Esophagus muscularis mucosa (tissue), 4 donors: ENCODE results near the gene ACTL10. TPM values are rescaled to one million over a fixed set of nuclear protein-coding genes. Genes with fewer than 3 reads are reported as not detected.

Source experiments
- DNase-seq: peaks from one replicate; pipeline ENCODE4 v3.0.0-alpha.2; 2017; ENCODE audit errors: extremely low spot score
- H3K27ac ChIP-seq, 4 donors: fragments of 200-600 bp; sonication (generic); replicated peaks in 1 of 4; 1 replicate in 3 of 4; 2 replicates in 1 of 4; pipeline ENCODE4 v1.5.1; 2016 to 2019; ENCODE audit warnings: mild to moderate bottlenecking in 1 of 4
- H3K27me3 ChIP-seq, 4 donors: fragments of 200-600 bp; sonication (generic); one replicate each; pipeline versions ENCODE4 v1.5.1 to v1.6.0; 2016 to 2019
- H3K36me3 ChIP-seq, 4 donors: fragments of 200-600 bp; sonication (generic); one replicate each; pipeline ENCODE4 v1.5.1; 2016 to 2019
- H3K4me1 ChIP-seq, 4 donors: fragments of 200-600 bp; sonication (generic); one replicate each; pipeline ENCODE4 v1.5.1; 2016 to 2019
- H3K4me3 ChIP-seq, 4 donors: fragments of 200-600 bp; sonication (generic); 1 replicate in 2 of 4; 2 replicates in 2 of 4; pipeline ENCODE4 v1.5.1; 2016 to 2019; ENCODE audit warnings: mild to moderate bottlenecking in 4 of 4, moderate library complexity in 1 of 4
- H3K9me3 ChIP-seq, 4 donors: fragments of 200-600 bp; sonication (generic); 1 replicate in 3 of 4; 2 replicates in 1 of 4; pipeline ENCODE4 v1.5.1; 2016 to 2019
- CTCF ChIP-seq, 3 experiments: fragments of 200-600 bp in 2 of 3; fragments of 450-650 bp in 1 of 3; sonication (generic) in 2 of 3; IDR thresholded peaks; one replicate each; pipeline ENCODE4 v1.5.1; 2017 to 2019; ENCODE audit warnings: antibody characterized with exemption in 3 of 3, mild to moderate bottlenecking in 2 of 3, moderate library complexity in 1 of 3
- EP300 ChIP-seq: sonication (generic); formaldehyde crosslinking; IDR thresholded peaks from one replicate; pipeline ENCODE4 v1.6.1; 2017; ENCODE audit warnings: antibody characterized with exemption
- POLR2A ChIP-seq: fragments of 450-650 bp; IDR thresholded peaks from one replicate; pipeline ENCODE4 v1.6.1; 2017; ENCODE audit warnings: antibody characterized with exemption, moderate library complexity, mild to moderate bottlenecking, low read depth
- POLR2AphosphoS5 ChIP-seq, 2 donors: sonication (generic); formaldehyde crosslinking; IDR thresholded peaks; one replicate each; pipeline ENCODE4 v1.6.1; 2017; ENCODE audit warnings: antibody characterized with exemption in 2 of 2
- WGBS: methylation state at CpG from one replicate; pipeline ENCODE4 v1.1.5; 2018; 5-methylcytosine and 5-hydroxymethylcytosine counted together
- intact Hi-C: fragments of 100-400 bp; cut with DNase I; formaldehyde crosslinking; loops from one replicate; pipeline ENCODE4 v1.15.1; 2023
- total RNA-seq, 4 donors: library from RNA; depleted of rRNA; stranded (reverse); fragments of >200 nt; gene quantifications; one replicate each; pipeline versions ENCODE4 v1.1.0 to v1.2.1, GENCODE V29; 2016

ACTL10 gene
- total RNA-seq, 4 donors from 2014 or later: 1.3 to 2.5 (median 2.0) TPM

DNA sequence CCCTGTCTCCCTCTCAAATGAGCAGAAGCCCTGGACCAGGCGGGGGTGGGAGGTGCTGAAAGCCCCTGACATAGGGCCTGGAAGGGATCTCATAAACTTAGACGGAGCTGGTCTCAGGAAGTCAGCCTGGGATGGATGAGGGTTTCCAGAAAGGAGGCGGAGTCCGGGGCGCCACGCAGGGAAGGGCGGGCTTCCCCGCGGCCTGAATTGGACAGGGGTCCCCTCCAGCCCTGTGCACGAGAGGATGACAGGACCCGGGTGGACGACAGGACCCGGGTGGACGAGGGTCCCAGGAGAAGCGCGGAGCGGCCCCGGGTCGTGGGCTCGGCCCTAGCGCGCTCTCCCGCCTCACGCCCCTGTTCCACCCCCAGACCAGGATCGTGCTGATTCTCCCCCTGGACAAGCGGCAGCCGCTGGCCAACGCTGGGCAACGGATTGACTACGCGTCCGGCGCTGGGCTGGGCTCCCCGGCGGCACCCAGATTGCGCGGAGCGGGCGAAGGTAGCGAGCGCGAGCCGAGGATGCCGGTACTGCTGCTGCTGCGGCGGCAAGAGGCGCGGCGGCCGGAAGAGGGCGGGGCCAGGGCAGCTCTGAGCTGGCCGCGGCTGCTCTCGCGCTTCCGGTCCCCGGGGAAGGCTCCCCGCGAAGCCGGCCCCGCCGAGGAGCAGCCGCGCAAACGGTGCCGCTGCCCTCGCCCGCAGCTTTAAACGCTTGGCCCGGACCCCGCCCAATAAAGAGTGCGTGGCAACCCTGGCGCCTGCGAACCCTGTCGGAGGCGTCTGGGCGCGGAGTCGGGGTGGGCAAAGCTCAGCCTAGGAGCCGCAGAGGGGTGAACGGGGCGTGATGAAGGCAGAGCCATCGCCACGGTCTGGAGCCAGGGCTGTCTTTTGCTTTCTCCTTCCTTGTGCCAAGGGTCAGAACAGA, 3.3 kb upstream of the ACTL10 start:
- peak overlapping the region; percentile 75 to 94 (median 82) for H3K4me3 ChIP-seq

GRCh38 chr20:33664085-33664761, 2.5 kb upstream of the ACTL10 start:
- Histone ChIP-seq H3K27me3 (no peaks in the 10 kb centered on the region), H3K4me1 (peaks cover 40 to 57% (median 51%) of the 10 kb centered on the region in 4 donors), H3K4me3 (peak overlapping the region; percentile 75 to 94 (median 82)), H3K36me3 (peaks cover 0 to 21% (median 18%) of the 10 kb centered on the region in 4 donors), H3K27ac (peak overlapping the region; percentile 87 to 96 (median 92)), H3K9me3 (no peaks in the 10 kb centered on the region)
- no peak for TF ChIP-seq POLR2AphosphoS5 (IDR thresholded peaks at IDR 0.05)
- TF ChIP-seq CTCF (IDR thresholded peaks at IDR 0.05): no peak
- no peak for TF ChIP-seq POLR2A
- TF ChIP-seq EP300: no peak
- no peak for DNase-seq
- 68% methylated on average over 4 of the region's 9 CpGs for WGBS
- intact Hi-C loops: no loop called here

More for the DNA sequence above, 3.3 kb upstream of the ACTL10 start:
- Histone ChIP-seq H3K27me3 (no peaks in the 10 kb centered on the region), H3K27ac (peak overlapping the region; percentile 87 to 96 (median 92)), H3K36me3 (peaks cover 0 to 23% (median 19%) of the 10 kb centered on the region in 4 donors), H3K4me1 (peaks cover 40 to 53% (median 49%) of the 10 kb centered on the region in 4 donors), H3K9me3 (no peaks in the 10 kb centered on the region)
- intact Hi-C loops: no loop called here
- no peak for DNase-seq
- TF ChIP-seq POLR2AphosphoS5 (IDR thresholded peaks at IDR 0.05) (peak; percentile 60 to 85), CTCF (IDR thresholded peaks at IDR 0.05) (peak in 2 of 3 experiments; percentile 7 to 14), EP300 (no peak), POLR2A (peak; percentile 35)
- 0% methylated on average over 11 of the region's 84 CpGs for WGBS

DNA sequence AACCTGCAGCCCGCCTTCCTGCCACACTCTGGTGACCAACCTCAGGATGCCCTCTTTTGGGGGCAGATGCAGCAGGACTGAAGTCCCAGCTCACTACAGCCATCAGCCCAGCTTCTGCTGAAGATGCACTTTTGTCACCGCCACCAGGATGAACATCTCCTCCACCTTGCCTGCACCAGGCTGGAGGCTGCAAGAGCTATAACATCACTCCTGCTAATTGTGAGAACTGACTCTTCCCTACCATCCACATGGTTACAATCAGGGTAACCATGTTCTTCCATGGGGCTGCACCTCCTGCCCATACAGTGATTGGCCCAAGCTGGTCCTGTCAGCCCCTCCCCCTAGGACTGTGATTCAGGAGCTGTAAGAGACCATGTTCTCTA, 2.0 kb upstream of the ACTL10 start:
- intact Hi-C loops: no loop called here
- Histone ChIP-seq H3K27me3 (no peaks in the 10 kb centered on the region), H3K36me3 (peaks cover 0 to 21% (median 17%) of the 10 kb centered on the region in 4 donors), H3K27ac (peak overlapping the region in 2 of 4 donors; percentile 92 to 93), H3K9me3 (no peaks in the 10 kb centered on the region), H3K4me3 (no peak overlapping the region), H3K4me1 (peaks cover 40 to 57% (median 51%) of the 10 kb centered on the region in 4 donors)
- TF ChIP-seq EP300 (no peak), POLR2AphosphoS5 (IDR thresholded peaks at IDR 0.05) (no peak), POLR2A (no peak), CTCF (IDR thresholded peaks at IDR 0.05) (no peak)
- DNase-seq: no peak
- 100% methylated on average over 2 of the region's 2 CpGs for WGBS

GRCh38 chr20:33667245-33667675, 517 bp downstream of the ACTL10 start:
- no CpG with 5 or more reads among the region's 55 CpGs for WGBS
- peaks cover 0 to 33% (median 23%) of the 10 kb centered on the region in 4 donors for H3K36me3 ChIP-seq
- peak overlapping the region; percentile 58 to 71 (median 70) for H3K4me3 ChIP-seq
- TF ChIP-seq EP300 (no peak), POLR2A (no peak), POLR2AphosphoS5 (IDR thresholded peaks at IDR 0.05) (no peak), CTCF (IDR thresholded peaks at IDR 0.05) (no peak)
- H3K27ac ChIP-seq: peak overlapping the region; percentile 85 to 95 (median 92)
- H3K9me3 ChIP-seq: no peaks in the 10 kb centered on the region
- intact Hi-C loops: no loop called here
- no peaks in the 10 kb centered on the region for H3K27me3 ChIP-seq
- DNase-seq: no peak
- peaks cover 41 to 70% (median 55%) of the 10 kb centered on the region in 4 donors for H3K4me1 ChIP-seq
